ENCODE results near the gene SOS1. TPM values are rescaled to one million over a fixed set of nuclear protein-coding genes. Genes with fewer than 3 reads are reported as not detected.

SOS1 gene
- total RNA-seq, 1 donor from 2014 or later = 273 TPM

DNA sequence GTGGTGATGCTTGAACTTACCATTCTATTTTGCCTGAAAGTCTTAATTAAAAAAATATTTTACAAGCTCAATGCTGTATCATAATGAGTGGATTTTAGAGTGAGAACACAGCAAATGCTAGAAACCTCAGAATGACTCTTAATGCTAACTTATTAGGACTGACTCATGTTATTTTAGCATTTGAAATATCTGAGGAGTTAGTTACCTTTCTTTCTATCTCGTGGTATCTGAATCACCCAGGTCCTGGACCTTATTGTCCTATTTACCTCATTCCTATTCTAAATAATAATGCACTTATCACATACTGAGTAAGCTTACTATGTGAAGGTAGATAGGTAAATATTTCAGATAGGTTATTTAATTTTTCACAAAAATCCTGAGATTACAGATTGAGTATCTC lies 70.7 kb downstream of the SOS1 start:
- intact Hi-C loops (cut with micrococcal nuclease) = loop anchor here (10.0 kb wide), 1 partner anchor 55 kb away; no protein-coding TSS in a partner anchor

- intact Hi-C loops (cut with micrococcal nuclease) = no loop called here
Measured at GRCh38 chr2:39039072-39039471, 81.8 kb downstream of the SOS1 start.

DNA sequence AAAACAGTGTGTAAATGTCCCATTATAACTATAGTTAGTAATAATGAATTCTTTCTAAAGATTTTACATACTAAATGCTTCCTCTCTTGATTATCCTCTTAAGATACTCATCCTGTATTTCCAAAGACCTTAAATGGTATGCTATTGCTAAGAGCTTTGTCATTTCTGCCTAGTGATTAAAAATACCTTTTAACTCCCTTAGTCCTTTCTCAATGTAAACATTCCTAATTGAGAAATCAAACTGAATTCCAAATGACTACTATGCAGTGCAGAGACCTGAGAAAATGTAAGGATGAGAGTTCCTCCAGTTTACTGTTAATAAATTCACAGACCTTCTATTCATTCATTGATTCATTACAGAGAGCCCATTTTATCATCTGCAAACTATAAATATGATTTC lies 86.9 kb downstream of the SOS1 start:
- intact Hi-C loops (cut with micrococcal nuclease) = no loop called here

- intact Hi-C loops (cut with micrococcal nuclease) = no loop called here
Measured at GRCh38 chr2:39027421-39027820, 93.4 kb downstream of the SOS1 start.

DNA sequence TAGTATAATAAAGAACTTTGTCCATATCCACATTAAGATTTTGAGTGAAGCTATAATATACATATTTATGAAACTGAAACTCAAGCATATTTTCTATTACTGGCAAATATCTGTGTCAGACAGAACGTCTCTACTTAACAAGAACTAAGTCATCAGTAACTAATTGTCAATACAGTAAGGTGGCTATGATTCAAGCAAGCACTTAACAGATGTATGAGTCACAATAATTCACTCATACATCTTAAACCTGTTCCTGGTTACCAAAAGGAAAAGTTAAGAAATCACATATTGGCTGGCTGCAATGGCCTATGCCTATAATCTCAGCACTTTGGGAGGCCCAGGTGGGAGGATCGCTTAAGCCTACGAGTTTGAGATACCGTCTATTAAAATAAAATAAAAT lies 96.0 kb downstream of the SOS1 start:
- intact Hi-C loops (cut with micrococcal nuclease) = no loop called here

DNA sequence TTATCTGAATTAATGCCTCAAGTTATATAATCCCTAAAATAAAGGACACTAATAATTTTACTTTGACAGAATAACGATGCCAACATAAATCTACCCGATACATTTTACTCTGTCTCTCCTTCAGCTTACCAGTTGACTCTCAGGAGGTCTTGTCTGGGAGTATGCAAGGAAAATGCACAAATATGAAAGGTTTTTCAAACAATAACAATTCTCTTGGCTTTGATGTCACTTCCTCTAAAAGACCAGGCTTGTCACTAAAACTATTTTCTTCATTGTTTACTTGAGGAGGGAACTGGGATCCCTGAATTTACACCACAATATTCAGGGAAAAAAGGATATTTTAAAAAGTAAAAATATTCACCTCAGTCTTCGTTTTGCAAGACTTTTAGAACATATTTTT lies 97.2 kb downstream of the SOS1 start:
- intact Hi-C loops (cut with micrococcal nuclease) = no loop called here

- intact Hi-C loops (cut with micrococcal nuclease) = no loop called here
Measured at GRCh38 chr2:39022642-39023235, 98.1 kb downstream of the SOS1 start.

GRCh38 chr2:39020383-39020782 lies 100.5 kb downstream of the SOS1 start:
- intact Hi-C loops (cut with micrococcal nuclease) = no loop called here

DNA sequence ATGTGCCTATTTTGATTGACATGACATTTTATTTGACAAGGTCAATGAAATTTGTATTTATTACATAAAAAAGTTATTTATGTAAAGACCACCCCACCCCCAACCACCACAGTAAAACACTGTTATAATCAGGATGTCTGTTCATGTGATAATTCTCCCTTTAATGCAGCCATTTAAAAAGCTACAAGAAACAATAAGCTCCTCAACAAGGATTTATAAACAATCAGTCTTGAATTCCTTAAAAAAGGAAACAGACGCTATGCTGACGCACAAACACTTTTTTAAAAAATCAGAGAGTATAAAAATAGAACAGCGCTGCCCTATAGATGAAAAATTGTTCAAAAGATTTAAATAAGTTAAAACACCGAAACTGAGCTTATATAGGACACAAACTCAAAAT lies 102.2 kb downstream of the SOS1 start:
- intact Hi-C loops (cut with micrococcal nuclease) = no loop called here

DNA sequence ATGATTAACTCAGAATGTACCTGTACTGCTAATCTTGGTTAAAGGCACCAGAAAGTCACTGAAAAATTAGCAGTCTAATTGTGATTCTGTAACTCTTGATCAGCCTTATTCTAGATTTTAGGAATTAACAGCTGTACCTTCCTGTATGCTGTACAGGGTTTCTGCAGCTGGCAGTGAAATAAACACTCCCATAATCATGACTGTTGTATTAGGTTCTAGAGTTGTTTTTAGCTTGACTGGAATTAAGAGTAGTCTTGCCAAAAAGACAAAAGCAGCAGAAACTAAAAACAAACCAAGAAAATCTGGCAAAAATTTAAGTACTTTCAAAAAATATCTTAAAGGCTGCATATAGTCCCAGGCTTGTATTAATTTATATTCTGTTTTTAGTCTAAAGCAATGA lies 103.5 kb downstream of the SOS1 start:
- intact Hi-C loops (cut with micrococcal nuclease) = no loop called here

- intact Hi-C loops (cut with micrococcal nuclease) = no loop called here
Measured at GRCh38 chr2:39015424-39015823, 105.4 kb downstream of the SOS1 start.

GRCh38 chr2:39013871-39014270 lies 107.0 kb downstream of the SOS1 start:
- intact Hi-C loops (cut with micrococcal nuclease) = no loop called here

- intact Hi-C loops (cut with micrococcal nuclease) = no loop called here
Measured at GRCh38 chr2:39008665-39009064, 112.2 kb downstream of the SOS1 start.

DNA sequence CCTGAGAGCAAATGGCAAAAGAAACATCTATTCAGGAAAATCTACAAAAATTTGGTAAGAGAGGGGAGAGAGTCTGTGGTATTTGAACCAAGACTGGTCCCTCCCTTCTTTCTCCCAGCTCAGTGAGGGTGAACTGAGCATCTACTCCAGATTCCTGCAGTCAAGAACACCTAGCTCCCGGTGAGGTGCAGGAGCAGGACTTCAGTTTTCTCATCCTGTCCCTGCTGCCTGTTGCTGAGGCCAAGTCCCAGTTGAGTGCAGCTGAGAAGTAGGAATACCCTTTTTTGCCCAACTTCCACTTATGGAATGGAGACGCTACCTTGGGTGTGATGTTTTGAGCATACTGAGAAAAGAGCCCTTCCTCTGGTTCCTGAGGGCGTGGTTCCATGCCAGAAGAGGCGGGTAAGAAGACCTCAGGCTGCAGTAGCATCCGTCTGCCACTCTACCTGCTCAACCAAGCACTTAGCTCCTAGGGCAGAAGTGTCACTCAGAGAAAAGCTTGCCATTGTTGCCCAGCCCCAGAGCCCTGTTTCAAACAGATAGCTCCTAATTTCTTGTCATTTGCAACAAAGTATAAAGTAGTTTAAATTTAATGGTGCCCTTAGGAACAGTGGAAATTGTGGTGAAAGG lies 112.9 kb downstream of the SOS1 start:
- intact Hi-C loops (cut with micrococcal nuclease) = no loop called here

GRCh38 chr2:39000552-39000951 lies 120.3 kb downstream of the SOS1 start:
- intact Hi-C loops (cut with micrococcal nuclease) = no loop called here

- intact Hi-C loops (cut with micrococcal nuclease) = loop anchor here (10.0 kb wide), 1 partner anchor 57 kb away; no protein-coding TSS in a partner anchor
Measured at GRCh38 chr2:38997781-38998180, 123.1 kb downstream of the SOS1 start.

GRCh38 chr2:38991899-38992298 lies 129.0 kb downstream of the SOS1 start:
- intact Hi-C loops (cut with micrococcal nuclease) = loop anchor here (10.0 kb wide), 1 partner anchor 63 kb away; no protein-coding TSS in a partner anchor

GRCh38 chr2:38988716-38989115 lies 132.1 kb downstream of the SOS1 start:
- intact Hi-C loops (cut with micrococcal nuclease) = no loop called here

DNA sequence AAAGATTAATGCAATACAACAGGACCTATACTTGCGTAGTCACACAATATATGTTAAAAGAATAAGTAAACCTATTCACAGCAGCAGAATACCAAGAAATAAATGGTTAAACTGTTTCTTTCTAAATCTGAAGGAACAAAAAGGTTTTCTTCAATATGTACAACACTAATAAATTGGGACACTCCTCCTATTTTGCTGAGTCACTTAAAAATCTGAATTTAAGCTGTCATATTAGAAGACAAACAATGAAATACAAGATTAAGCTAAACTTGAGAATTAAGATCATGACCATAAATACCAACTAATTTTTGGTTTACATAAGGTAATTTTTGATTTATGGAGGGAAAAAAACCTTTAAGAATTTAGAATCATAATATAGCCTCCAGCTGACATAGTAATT lies 138.4 kb downstream of the SOS1 start:
- intact Hi-C loops (cut with micrococcal nuclease) = no loop called here

- intact Hi-C loops (cut with micrococcal nuclease) = no loop called here
Measured at GRCh38 chr2:38981670-38982357, 139.0 kb downstream of the SOS1 start.

- intact Hi-C loops (cut with micrococcal nuclease) = no loop called here
Measured at GRCh38 chr2:38981003-38981669, 139.7 kb downstream of the SOS1 start.

GRCh38 chr2:38978908-38979307 lies 141.9 kb downstream of the SOS1 start:
- intact Hi-C loops (cut with micrococcal nuclease) = no loop called here

Measured in T-helper 2 cell treated with Interferon-gamma antibody and Interleukin-4, amounts not matched to agents 100 ng/mL and 5 ng/mL, for 36 hours (primary cell).